GM19463 (cell line): ENCODE results near the gene DOHH.
"Not testable (repeated sequence)": the region's sequence is repeated elsewhere in the genome, so short reads cannot be mapped to it uniquely, and the experiment has no call there.

ENCODE experiments used
- ATAC-seq: cut with Tn5 transposase; IDR thresholded peaks from one replicate; pipeline ENCODE4 v1.9.1; 2021; ENCODE audit warnings: mild to moderate bottlenecking, moderate library complexity; ENCODE audit not compliant: unreplicated experiment

Gene DOHH

DNA sequence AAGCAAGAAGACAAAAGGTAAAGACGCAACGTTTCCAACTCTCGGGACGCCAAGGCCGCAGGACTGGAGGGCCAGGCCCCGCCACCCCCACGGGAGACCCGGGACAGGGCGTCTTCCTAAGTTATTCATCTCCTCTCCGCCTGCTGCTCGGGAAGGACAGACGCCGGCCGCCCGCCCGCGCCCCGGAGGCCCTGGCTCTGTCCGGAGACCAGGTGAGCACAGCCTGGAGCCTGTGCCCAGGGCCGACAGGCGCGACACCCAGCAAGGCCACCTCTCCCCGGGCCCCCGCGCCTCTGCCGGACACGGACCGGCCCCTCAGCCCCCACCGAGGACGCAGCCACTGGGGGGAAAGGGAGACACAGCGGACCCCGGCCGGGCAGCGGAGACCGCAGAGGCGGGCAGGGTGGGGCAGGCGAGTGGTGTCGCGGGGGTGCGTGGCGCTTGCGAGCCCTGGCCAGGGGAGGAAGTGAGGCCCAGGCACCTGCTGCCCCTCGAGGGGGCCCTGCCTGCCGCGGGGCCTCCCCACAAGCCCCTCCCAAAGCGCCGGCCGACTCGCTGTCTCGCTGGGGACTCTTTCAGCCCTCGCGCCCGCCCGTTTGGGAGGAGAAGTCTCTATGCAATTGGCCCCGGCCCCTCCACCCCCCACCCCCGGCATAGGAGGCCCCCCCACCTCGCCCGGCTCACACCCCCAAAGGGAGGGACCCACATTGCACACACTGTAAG lies 37.3 kb downstream of the DOHH start:
- ATAC-seq: no peak

GRCh38 chr19:3459965-3460582 lies 40.4 kb downstream of the DOHH start:
- ATAC-seq: no peak

GRCh38 chr19:3459089-3459881 lies 41.2 kb downstream of the DOHH start:
- ATAC-seq: no peak

DNA sequence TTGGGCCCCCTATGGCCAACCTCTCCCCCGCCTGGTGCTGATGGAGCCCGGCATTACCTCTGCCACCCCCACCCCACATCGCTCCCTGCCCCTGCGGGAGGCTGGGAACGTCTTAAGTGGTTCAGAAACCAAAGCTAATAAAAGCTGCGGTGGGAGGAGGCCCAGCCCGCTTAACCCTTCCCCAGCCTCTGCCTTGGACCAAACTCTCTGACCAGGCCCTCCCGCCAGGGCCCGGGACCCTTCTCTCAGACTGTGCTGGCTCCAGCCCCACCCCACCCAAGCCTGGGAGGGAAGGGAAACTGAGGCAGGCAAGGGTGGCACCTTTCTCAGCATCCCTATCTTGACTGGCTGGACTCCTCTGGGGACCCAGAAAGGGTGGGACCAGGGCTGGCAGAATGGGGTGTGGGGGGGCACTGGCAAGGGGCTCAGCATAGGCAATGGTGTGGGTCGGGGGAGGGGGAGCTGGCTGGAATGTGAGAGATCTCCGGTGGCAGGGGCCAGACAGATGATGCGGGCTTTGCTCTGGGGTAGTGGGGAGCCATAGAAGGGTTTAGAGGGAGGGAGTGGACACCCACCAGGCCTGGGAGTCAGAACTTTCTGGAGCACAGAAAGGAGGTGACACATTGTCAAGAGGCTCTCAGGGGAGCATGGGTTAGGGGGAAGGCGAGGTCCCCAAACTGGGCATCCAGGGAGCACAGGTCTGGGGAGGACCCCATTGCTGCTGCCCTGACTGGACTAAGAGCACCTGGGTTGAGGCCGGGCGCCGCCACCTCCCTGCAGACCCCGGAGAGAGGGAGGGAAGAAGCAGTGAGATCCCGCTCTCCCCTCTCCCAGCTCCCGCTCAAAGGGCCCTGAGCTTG lies 42.0 kb downstream of the DOHH start:
- ATAC-seq: no peak

DNA sequence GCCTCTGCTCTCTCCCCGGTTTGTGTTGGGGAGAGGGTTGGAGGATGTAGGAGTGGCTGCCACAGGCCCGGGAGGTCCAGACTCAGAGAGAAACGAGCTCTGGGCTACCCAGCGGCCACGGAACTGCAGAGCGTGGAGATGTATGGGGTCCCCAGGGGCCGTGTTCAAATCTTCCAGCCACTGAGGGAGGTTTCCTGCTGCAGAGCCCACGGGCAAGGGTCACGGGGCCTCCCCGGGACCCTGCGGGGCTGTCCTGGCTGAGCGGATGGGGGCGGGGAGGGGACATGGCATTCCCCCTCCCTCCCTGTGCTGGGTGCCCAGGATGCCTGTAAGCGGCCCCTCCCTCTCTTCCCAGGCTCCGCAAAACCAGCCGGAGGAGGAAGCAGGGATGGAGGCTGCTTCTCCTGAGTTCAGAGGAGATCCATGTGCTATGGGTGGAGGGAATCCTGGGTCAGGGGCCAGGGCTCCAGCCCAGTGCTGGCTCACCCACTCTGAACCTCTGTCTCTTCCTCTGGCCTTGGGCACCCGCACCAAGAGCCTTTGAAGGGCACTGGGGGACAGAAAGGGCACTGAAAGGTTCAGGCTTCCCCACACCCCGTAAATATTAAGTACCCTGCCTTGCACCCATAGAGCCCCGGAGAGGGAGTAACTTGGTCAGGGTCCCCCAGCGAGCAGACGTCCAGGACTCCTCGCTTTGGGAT lies 42.8 kb downstream of the DOHH start:
- no peak for ATAC-seq

DNA sequence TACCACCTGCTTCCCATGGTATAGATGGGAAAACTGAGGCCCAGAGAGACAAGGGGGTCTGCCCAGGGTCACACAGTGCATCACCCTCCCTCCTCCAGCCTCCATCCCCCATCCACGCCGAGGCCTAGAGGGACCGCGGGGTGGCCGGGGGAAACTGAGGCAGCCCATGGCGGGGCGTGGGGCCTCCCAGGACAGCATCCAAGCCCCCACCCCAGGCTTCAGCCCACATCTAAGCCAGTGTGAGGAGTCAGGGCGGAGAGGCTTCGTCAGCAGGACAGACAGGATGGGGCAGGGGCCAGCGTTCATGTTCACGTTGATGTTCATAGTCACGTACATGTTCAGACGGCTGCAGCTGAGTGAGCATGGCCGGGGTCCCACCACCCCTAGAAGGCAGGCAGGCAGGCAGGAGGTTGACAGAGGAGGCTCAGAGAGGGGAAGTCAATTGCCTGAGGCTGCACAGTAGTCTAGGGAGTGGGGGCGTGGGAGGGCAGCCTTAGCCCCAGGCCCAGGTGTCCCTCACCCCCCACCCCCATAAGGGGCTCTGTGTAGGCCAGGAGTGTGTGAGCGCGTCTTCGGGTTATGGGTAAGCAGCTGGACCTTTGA lies 43.4 kb downstream of the DOHH start:
- no peak for ATAC-seq

DNA sequence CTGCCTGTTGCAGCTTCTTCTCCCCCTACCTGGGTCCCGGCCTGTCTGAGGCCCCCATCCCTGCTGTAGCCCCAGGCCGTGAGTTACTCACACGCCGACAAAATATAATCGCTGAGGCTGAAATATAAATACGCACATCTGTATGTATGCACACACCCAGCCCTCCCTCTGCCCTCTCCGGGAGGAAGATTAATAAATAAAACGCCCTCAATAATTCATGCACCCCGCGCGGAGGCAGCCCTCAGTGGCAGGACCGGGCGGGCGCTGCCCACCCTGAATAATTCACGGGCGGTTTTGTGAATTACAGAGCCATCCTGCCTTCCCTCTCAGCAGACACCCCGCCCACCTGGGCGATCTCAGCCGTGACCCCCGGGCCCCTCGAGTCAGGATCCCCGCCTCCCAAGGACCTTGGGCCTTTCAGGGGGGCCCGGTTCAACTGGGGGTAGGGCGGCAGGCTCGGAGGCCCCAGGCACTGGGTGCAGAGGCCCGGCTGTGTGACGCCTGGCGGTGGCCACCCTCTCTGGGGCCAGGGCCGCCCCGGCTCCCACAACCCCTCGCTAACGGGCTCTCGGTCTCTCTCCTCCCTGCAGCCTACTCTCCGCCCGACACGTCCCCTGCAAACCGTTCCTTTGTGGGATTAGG lies 44.4 kb downstream of the DOHH start:
- ATAC-seq: no peak

- ATAC-seq: no peak
Measured at GRCh38 chr19:3455393-3455955, 45.0 kb downstream of the DOHH start.

- ATAC-seq: no peak
Measured at GRCh38 chr19:3454656-3455392, 45.6 kb downstream of the DOHH start.

- ATAC-seq: no peak
Measured at GRCh38 chr19:3453840-3454239, 46.6 kb downstream of the DOHH start.

DNA sequence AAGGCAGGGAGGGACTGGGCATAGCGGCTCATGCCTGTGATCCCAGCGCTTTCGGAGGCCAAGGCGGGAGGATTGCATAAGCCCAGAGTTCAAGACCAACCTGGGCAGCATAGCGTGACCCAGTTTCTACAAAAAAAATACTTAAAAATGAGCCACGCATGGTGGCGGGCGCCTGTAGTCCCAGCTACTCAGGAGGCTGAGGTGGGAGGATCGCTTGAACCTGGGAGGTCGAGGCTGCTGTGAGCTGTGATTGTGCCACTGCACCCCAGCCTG lies 47.6 kb downstream of the DOHH start:
- ATAC-seq: not testable (repeated sequence)

DNA sequence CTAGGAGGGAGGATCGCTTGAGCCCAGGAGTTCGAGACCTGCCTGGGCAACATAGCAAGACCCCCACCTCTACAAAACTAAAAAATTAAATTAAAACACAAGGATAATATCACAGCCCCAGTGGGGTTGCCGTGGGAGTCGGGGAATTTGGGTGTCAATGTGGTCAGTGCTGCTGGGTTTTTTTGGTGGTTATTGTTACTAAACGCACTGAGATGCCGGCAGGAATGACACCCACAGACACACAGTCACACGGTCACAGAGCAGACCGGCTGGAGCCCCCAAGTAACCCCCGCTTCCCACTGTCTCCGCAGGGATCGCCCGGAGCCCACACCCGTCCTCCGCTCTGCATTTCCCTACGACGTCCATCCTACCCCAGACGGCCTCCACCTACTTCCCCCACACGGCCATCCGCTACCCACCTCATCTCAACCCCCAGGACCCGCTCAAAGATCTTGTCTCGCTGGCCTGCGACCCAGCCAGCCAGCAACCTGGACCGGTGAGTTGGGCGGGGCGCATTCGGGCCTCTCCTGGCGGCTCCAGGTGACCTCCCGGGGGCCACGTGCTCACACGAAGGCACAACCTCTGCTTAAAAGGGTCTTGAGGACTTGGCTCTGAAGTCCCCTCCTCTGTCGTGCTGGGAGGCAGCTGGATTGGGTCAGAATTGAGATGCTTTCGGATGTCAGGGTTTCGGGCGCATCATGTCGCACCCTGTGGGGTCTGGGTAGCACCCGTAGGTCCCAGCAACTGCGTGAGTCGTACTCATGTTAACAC lies 48.1 kb downstream of the DOHH start:
- no peak for ATAC-seq

- no peak for ATAC-seq
Measured at GRCh38 chr19:3451451-3451866, 49.0 kb downstream of the DOHH start.

- ATAC-seq: no peak
Measured at GRCh38 chr19:3450796-3451411, 49.6 kb downstream of the DOHH start.

- no peak for ATAC-seq
Measured at GRCh38 chr19:3448616-3449334, 51.7 kb downstream of the DOHH start.

GRCh38 chr19:3446657-3447056 lies 53.8 kb downstream of the DOHH start:
- ATAC-seq: not testable (repeated sequence)

DNA sequence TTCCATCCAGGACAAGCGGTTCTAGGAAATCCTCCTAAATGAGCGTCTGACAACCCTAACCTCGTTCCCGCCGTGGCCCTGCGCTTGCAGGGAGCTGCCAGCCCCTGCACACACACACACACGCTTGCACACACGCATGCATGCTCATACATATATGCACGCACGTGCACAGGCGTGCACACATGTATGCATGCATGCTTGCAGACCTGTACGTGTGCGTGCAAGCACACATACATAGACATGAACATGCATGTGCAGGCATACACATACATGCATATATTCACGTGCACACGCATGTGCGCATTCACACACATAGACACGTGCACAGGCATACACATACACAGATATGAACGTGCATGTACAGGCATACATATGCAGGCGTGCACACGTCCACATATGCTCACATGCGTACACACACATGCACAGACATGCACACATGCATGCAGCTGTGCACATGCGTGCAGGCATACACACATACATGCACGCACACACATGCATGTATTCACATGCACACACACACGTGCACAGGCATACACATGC lies 55.7 kb downstream of the DOHH start:
- no peak for ATAC-seq
